ENCODE results near the gene CD47. TPM values are rescaled to one million over a fixed set of nuclear protein-coding genes. Genes with fewer than 3 reads are reported as not detected.

CD47 gene
- total and polyA plus RNA-seq, 8 donors = 15.9 to 154 (median 79.9) TPM

DNA sequence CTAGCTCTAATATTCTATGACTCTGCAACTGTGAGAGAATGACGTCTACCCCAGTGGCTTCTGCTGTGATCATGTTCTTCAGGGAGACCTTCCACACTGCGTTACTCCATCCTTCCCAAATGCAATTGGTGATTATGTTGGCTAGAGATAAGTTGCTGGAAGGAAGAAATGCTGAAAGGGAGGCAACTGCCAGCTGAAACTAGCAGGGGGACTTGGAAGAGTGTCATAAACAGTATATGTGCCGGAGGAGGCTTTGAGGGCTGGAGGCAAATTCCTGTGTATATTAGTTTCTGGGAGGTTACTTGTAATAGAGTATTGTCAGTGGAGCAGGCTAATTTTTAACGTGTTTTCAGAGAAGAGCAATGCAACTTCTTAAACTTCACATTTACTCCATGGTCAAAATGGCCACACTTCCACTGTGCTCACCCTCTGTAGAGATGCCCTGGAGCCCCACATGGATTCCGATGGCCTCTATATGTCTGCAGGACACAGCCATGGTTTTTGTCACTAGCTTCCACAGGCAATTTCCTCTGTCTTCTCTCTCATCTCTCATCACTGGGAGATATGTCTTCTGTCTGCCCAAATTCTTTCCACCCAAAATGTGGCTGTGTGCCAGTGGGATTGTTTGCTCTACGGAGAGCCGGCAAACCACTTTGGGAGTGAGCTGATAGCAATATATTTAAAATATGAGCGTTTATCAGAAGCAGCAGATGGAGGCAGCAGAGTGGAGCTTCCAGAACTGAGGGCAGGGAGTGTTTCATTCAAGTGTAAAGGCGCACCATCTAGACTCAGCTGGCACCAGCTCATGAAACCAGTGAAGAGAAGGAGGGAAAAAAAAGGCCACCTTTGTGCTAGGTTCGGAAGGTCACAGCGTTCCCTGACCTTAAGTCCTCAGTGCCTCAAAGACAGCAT, 13.3 kb upstream of the CD47 start:
- intact Hi-C loops (cut with DNase I; ENCODE audit: low total_unique reads) = no loop called here
- DNase-seq = peak; percentile 58 to 76
- H3K36me3 ChIP-seq = no peaks in the 10 kb centered on the region
- no peak overlapping the region for H3K27ac ChIP-seq
- H3K9me3 ChIP-seq = no peaks in the 10 kb centered on the region
- H3K4me1 ChIP-seq = peaks cover 0 to 8% (median 4%) of the 10 kb centered on the region in 4 donors
- H3K27me3 ChIP-seq = no peaks in the 10 kb centered on the region
- WGBS, 5 donors = 43 to 58% (median 51%) methylated on average over 11 of the region's 11 CpGs
- no peak for TF ChIP-seq POLR2AphosphoS5 (IDR thresholded peaks at IDR 0.05)
- TF ChIP-seq, protein P1, sequence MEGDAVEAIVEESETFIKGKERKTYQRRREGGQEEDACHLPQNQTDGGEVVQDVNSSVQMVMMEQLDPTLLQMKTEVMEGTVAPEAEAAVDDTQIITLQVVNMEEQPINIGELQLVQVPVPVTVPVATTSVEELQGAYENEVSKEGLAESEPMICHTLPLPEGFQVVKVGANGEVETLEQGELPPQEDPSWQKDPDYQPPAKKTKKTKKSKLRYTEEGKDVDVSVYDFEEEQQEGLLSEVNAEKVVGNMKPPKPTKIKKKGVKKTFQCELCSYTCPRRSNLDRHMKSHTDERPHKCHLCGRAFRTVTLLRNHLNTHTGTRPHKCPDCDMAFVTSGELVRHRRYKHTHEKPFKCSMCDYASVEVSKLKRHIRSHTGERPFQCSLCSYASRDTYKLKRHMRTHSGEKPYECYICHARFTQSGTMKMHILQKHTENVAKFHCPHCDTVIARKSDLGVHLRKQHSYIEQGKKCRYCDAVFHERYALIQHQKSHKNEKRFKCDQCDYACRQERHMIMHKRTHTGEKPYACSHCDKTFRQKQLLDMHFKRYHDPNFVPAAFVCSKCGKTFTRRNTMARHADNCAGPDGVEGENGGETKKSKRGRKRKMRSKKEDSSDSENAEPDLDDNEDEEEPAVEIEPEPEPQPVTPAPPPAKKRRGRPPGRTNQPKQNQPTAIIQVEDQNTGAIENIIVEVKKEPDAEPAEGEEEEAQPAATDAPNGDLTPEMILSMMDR (IDR thresholded peaks at IDR 0.05) = no peak
- TF ChIP-seq POLR2A (IDR thresholded peaks at IDR 0.05) = no peak
- TF ChIP-seq EP300 (IDR thresholded peaks at IDR 0.05) = no peak
- no peak overlapping the region for H3K4me3 ChIP-seq

DNA sequence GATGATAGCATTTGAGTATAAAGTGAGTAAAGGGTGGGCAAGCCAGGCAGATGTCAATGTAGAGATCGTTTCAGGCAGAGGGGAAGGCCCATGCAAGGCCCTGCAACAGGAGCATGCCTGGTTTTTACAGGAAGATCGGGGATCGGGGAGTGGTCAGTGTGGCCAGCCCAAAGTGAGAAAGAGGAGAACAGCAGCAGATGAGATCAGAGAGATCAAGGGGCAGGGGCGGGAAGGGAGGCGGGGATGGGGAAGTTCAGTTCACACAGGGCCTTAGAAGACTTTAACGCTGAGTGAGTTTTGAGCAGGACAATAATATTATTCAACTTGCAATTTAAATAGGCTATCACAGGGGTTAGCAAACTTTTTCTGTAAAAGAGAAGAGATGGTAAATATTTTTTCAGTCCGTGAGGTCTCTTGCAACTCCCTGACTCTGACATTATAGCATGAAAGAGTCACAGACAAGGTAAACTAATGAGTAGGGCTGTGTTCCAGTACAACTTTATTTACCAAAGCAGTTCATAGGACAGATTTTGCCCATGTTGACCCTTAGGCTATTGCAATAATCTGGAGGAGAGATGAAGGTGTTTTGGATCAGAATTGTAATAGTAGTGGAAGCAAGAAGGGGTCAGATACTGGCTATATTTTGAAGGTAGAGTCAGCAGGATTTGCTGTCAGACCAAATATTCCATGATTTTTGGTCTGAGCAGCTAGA, 12.4 kb upstream of the CD47 start:
- WGBS, 5 donors = 58 to 79% (median 66%) methylated on average over 7 of the region's 7 CpGs
- DNase-seq = no peak
- Histone ChIP-seq H3K4me3 (no peak overlapping the region), H3K36me3 (no peaks in the 10 kb centered on the region), H3K4me1 (peaks cover 0 to 8% (median 4%) of the 10 kb centered on the region in 4 donors), H3K27ac (no peak overlapping the region), H3K27me3 (no peaks in the 10 kb centered on the region), H3K9me3 (no peaks in the 10 kb centered on the region)
- intact Hi-C loops (cut with DNase I; ENCODE audit: low total_unique reads) = no loop called here
- no peak for TF ChIP-seq POLR2AphosphoS5 (IDR thresholded peaks at IDR 0.05)
- TF ChIP-seq EP300 (IDR thresholded peaks at IDR 0.05) = no peak
- TF ChIP-seq, protein P1 (IDR thresholded peaks at IDR 0.05) = no peak
- no peak for TF ChIP-seq POLR2A (IDR thresholded peaks at IDR 0.05)

DNA sequence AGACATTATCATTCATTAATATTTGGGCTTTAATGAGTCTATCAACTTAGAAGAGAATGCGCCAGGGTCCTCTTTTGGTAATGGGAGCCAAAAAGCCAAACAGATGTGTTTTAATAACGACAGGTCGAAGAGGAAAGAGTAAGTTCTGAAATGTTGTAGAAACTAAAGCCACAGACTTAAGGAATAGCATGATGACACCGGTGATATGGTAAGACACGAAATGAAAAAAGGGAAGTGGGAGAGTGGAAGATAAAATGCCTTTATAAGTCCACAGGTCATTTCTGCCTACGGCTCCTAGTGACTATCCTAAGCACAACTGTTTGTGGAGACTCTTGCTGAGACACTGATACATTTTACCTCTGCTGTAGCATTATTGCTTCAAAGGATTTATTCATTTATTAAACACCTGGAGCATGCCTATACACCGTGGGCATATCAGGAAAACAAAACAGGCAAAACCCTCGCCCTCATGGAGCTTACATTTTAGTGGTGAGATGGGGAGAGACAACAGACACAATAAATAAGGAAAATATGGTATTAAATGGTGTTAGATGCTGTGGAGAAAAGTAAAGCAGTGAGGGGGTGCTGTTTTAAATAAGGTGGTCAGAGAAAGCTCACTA, 11.7 kb upstream of the CD47 start:
- H3K9me3 ChIP-seq = no peaks in the 10 kb centered on the region
- DNase-seq = no peak
- H3K4me1 ChIP-seq = peaks cover 0 to 8% (median 4%) of the 10 kb centered on the region in 4 donors
- no peaks in the 10 kb centered on the region for H3K27me3 ChIP-seq
- 83 to 95% (median 91%) methylated on average over 8 of the region's 8 CpGs for WGBS, 5 donors
- TF ChIP-seq POLR2AphosphoS5 (IDR thresholded peaks at IDR 0.05) = no peak
- no peak overlapping the region for H3K4me3 ChIP-seq
- H3K36me3 ChIP-seq = no peaks in the 10 kb centered on the region
- intact Hi-C loops (cut with DNase I; ENCODE audit: low total_unique reads) = no loop called here
- H3K27ac ChIP-seq = no peak overlapping the region

GRCh38 chr3:108100906-108101660, 10.3 kb upstream of the CD47 start:
- H3K36me3 ChIP-seq = no peaks in the 10 kb centered on the region
- WGBS, 5 donors = 74 to 85% (median 80%) methylated on average over 4 of the region's 4 CpGs
- no peak overlapping the region for H3K27ac ChIP-seq
- no peaks in the 10 kb centered on the region for H3K9me3 ChIP-seq
- H3K27me3 ChIP-seq = no peaks in the 10 kb centered on the region
- TF ChIP-seq EP300 (IDR thresholded peaks at IDR 0.05) (no peak), POLR2AphosphoS5 (IDR thresholded peaks at IDR 0.05) (no peak), POLR2A (IDR thresholded peaks at IDR 0.05) (no peak)
- TF ChIP-seq, protein P1 (IDR thresholded peaks at IDR 0.05) = no peak
- H3K4me3 ChIP-seq = no peak overlapping the region
- intact Hi-C loops (cut with DNase I; ENCODE audit: low total_unique reads) = no loop called here
- H3K4me1 ChIP-seq = peaks cover 0 to 8% (median 4%) of the 10 kb centered on the region in 4 donors
- no peak for DNase-seq

All from stomach (tissue), 9 donors.